ENCODE measurements around the gene MCOLN2. TPM values are rescaled to one million over a fixed set of nuclear protein-coding genes. Genes with fewer than 3 reads are reported as not detected.

The MCOLN2 gene
- total RNA-seq, 2 donors from 2014 or later: 15.4 to 21.6 TPM

GRCh38 chr1:84985365-84985764, 11.5 kb downstream of the MCOLN2 start:
- no peak overlapping the region for H3K27ac ChIP-seq
- no peaks in the 10 kb centered on the region for H3K4me1 ChIP-seq
- H3K36me3 ChIP-seq: no peaks in the 10 kb centered on the region
- intact Hi-C loops (cut with DNase I): no loop called here
- H3K27me3 ChIP-seq: no peaks in the 10 kb centered on the region
- no peaks in the 10 kb centered on the region for H3K9me3 ChIP-seq
- no peak for TF ChIP-seq CTCF (IDR thresholded peaks at IDR 0.05)
- no peak overlapping the region for H3K9ac ChIP-seq (ENCODE audit: low read depth in 2 of 2, low read length in 2 of 2)
- no peak for DNase-seq
- no peak overlapping the region for H3K4me3 ChIP-seq

GRCh38 chr1:84982395-84982794, 14.5 kb downstream of the MCOLN2 start:
- no peaks in the 10 kb centered on the region for H3K4me1 ChIP-seq
- intact Hi-C loops (cut with DNase I): no loop called here
- H3K27me3 ChIP-seq: no peaks in the 10 kb centered on the region
- no peak overlapping the region for H3K4me3 ChIP-seq
- H3K36me3 ChIP-seq: no peaks in the 10 kb centered on the region
- no peaks in the 10 kb centered on the region for H3K9me3 ChIP-seq
- no peak for DNase-seq
- no peak for TF ChIP-seq CTCF (IDR thresholded peaks at IDR 0.05)
- no peak overlapping the region for H3K9ac ChIP-seq (ENCODE audit: low read depth in 2 of 2, low read length in 2 of 2)
- no peak overlapping the region for H3K27ac ChIP-seq

DNA sequence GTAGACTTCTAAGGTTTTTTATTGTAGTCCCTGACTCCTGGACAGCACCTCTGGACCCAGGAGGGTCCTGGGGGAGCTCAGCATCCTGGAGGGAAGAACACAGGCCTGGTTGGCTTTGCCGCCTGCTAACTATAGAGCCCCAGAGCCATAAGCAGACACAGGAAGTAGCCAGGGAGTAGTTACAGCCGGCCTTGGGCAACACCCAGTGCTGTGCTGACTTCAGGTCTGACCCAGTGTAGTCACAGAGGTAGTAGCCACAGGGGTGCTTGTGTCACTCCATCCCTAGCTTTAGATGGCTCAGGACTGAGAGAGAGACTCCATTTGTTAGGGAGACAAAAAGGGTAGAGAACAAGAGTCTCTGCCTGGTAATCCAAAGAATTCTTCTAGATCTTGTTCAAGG, 21.9 kb downstream of the MCOLN2 start:
- Histone ChIP-seq H3K27ac (no peak overlapping the region), H3K9ac (ENCODE audit: low read depth in 2 of 2, low read length in 2 of 2) (no peak overlapping the region), H3K36me3 (no peaks in the 10 kb centered on the region), H3K4me1 (no peaks in the 10 kb centered on the region), H3K4me3 (no peak overlapping the region), H3K9me3 (no peaks in the 10 kb centered on the region), H3K27me3 (no peaks in the 10 kb centered on the region)
- intact Hi-C loops (cut with DNase I): no loop called here
- no peak for DNase-seq
- no peak for TF ChIP-seq CTCF (IDR thresholded peaks at IDR 0.05)

GRCh38 chr1:84973498-84974334, 23.2 kb downstream of the MCOLN2 start:
- H3K4me3 ChIP-seq: no peak overlapping the region
- no peak for DNase-seq
- no peaks in the 10 kb centered on the region for H3K27me3 ChIP-seq
- no peaks in the 10 kb centered on the region for H3K9me3 ChIP-seq
- H3K36me3 ChIP-seq: no peaks in the 10 kb centered on the region
- H3K9ac ChIP-seq (ENCODE audit: low read depth in 2 of 2, low read length in 2 of 2): no peak overlapping the region
- no peaks in the 10 kb centered on the region for H3K4me1 ChIP-seq
- intact Hi-C loops (cut with DNase I): no loop called here
- no peak overlapping the region for H3K27ac ChIP-seq
- no peak for TF ChIP-seq CTCF (IDR thresholded peaks at IDR 0.05)

- no peak overlapping the region for H3K9ac ChIP-seq (ENCODE audit: low read depth in 2 of 2, low read length in 2 of 2)
- intact Hi-C loops (cut with DNase I): no loop called here
- H3K4me3 ChIP-seq: no peak overlapping the region
- H3K27me3 ChIP-seq: no peaks in the 10 kb centered on the region
- no peaks in the 10 kb centered on the region for H3K36me3 ChIP-seq
- no peaks in the 10 kb centered on the region for H3K4me1 ChIP-seq
- no peak overlapping the region for H3K27ac ChIP-seq
- TF ChIP-seq CTCF (IDR thresholded peaks at IDR 0.05): no peak
- H3K9me3 ChIP-seq: no peaks in the 10 kb centered on the region
- DNase-seq: no peak
Observed at GRCh38 chr1:84972377-84972987, 24.4 kb downstream of the MCOLN2 start.
